RWPE2 (cell line): ENCODE measurements around the gene EEF1AKMT3.

Experiments
- ATAC-seq: fragments of 200-7000 bp; cut with Tn5 transposase; 3 replicates; pipeline ENCODE4 v1.9.1; 2021; ENCODE audit warnings: low read depth
- DNase-seq: peaks from one replicate; pipeline ENCODE4 v3.0.0-alpha.2; 2020; ENCODE audit warnings: low spot score
- H3K27ac ChIP-seq: fragments of 450-650 bp; 2 replicates; pipeline ENCODE4 v1.5.1; 2017; ENCODE audit warnings: mild to moderate bottlenecking; ENCODE audit not compliant: poor library complexity, severe bottlenecking
- H3K27me3 ChIP-seq: fragments of 250-450 bp; sonication (Bioruptor Pico); 2 replicates; pipeline ENCODE4 v1.5.1; 2021; ENCODE audit warnings: mild to moderate bottlenecking, moderate library complexity; ENCODE audit not compliant: insufficient read depth, poor library complexity, severe bottlenecking
- H3K36me3 ChIP-seq: fragments of 250-450 bp; sonication (Bioruptor Pico); 2 replicates; pipeline ENCODE4 v1.5.1; 2020; ENCODE audit warnings: low read depth, mild to moderate bottlenecking, moderate library complexity
- H3K4me1 ChIP-seq: fragments of 250-450 bp; sonication (Bioruptor Pico); 2 replicates; pipeline ENCODE4 v1.5.1; 2021; ENCODE audit warnings: mild to moderate bottlenecking, moderate library complexity; ENCODE audit not compliant: insufficient read depth, poor library complexity, severe bottlenecking
- H3K4me3 ChIP-seq: fragments of 250-450 bp; sonication (Bioruptor Pico); 2 replicates; pipeline ENCODE4 v1.5.1; 2021; ENCODE audit warnings: mild to moderate bottlenecking, moderate library complexity; ENCODE audit not compliant: severe bottlenecking
- H3K9me3 ChIP-seq: fragments of 250-450 bp; sonication (Bioruptor Pico); 2 replicates; pipeline ENCODE4 v1.5.1; 2021; ENCODE audit warnings: mild to moderate bottlenecking, moderate library complexity; ENCODE audit not compliant: severe bottlenecking
- CTCF ChIP-seq: fragments of 450-650 bp; IDR thresholded peaks from one replicate; pipeline ENCODE4 v1.5.1; 2017; ENCODE audit warnings: mild to moderate bottlenecking, moderate library complexity; ENCODE audit not compliant: poor library complexity, severe bottlenecking

EEF1AKMT3 gene

GRCh38 chr12:57758552-57759359 lies 13.7 kb upstream of the EEF1AKMT3 start:
- H3K4me1 ChIP-seq: peaks cover 5% of the 10 kb centered on the region
- no peaks in the 10 kb centered on the region for H3K27me3 ChIP-seq
- DNase-seq (no peak), ATAC-seq (no peak)
- no peaks in the 10 kb centered on the region for H3K9me3 ChIP-seq
- H3K36me3 ChIP-seq: peaks cover 32% of the 10 kb centered on the region
- no peak overlapping the region for H3K4me3 ChIP-seq
- TF ChIP-seq CTCF: no peak
- no peak overlapping the region for H3K27ac ChIP-seq

GRCh38 chr12:57759360-57759980 lies 12.9 kb upstream of the EEF1AKMT3 start:
- no peaks in the 10 kb centered on the region for H3K9me3 ChIP-seq
- peaks cover under 1% of the 10 kb centered on the region for H3K4me1 ChIP-seq
- H3K27me3 ChIP-seq: no peaks in the 10 kb centered on the region
- H3K4me3 ChIP-seq: no peak overlapping the region
- H3K36me3 ChIP-seq: peaks cover 38% of the 10 kb centered on the region
- ATAC-seq: peak; percentile 48
- peak; percentile 77 for TF ChIP-seq CTCF
- no peak overlapping the region for H3K27ac ChIP-seq
- no peak for DNase-seq

- H3K4me3 ChIP-seq: no peak overlapping the region
- H3K4me1 ChIP-seq: no peaks in the 10 kb centered on the region
- H3K27ac ChIP-seq: no peak overlapping the region
- no peak for TF ChIP-seq CTCF
- no peak for ATAC-seq
- no peak for DNase-seq
- peaks cover 38% of the 10 kb centered on the region for H3K36me3 ChIP-seq
- no peaks in the 10 kb centered on the region for H3K27me3 ChIP-seq
- no peaks in the 10 kb centered on the region for H3K9me3 ChIP-seq
Observed at GRCh38 chr12:57760347-57760982, 11.9 kb upstream of the EEF1AKMT3 start.

- no peaks in the 10 kb centered on the region for H3K4me1 ChIP-seq
- no peak for ATAC-seq
- no peaks in the 10 kb centered on the region for H3K27me3 ChIP-seq
- peaks cover 38% of the 10 kb centered on the region for H3K36me3 ChIP-seq
- no peaks in the 10 kb centered on the region for H3K9me3 ChIP-seq
- H3K4me3 ChIP-seq: no peak overlapping the region
- no peak overlapping the region for H3K27ac ChIP-seq
- DNase-seq: no peak
- no peak for TF ChIP-seq CTCF
Observed at GRCh38 chr12:57761391-57761998, 10.9 kb upstream of the EEF1AKMT3 start.
